ENCODE data around the gene AARSD1.
A peak's percentile ranks its signal among the peaks of the same experiment; 100 is the strongest.

Gene AARSD1

DNA sequence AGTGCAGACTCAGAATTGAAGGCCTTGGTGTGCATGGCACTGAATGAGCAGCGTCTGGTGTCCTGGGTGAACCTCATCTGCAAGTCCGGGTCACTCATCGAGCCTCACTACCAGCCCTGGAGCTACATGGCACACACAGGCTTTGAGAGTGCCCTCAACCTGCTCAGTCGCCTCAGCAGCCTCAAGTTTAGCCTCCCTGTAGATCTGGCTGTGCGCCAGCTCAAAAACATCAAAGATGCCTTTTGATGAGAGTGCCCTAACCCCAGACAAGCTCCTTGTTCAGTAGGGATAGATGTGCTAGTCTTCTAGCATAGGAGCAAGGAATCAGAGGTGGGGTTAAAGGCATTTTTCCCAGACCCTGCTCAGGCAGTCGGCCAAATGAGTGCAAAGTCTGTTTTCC lies 27.2 kb upstream of the AARSD1 start:
- Histone ChIP-seq H3K9me3 (ENCODE audit: insufficient read depth, low read length) (no peaks in the 10 kb centered on the region), H3K27me3 (ENCODE audit: insufficient read depth, insufficient read length) (no peaks in the 10 kb centered on the region), H3K36me3 (ENCODE audit: insufficient read depth, insufficient read length, low read length) (peaks cover 81% of the 10 kb centered on the region), H3K9ac (ENCODE audit: insufficient read length, low read depth) (no peak overlapping the region), H3K4me1 (ENCODE audit: insufficient read depth, insufficient read length) (no peaks in the 10 kb centered on the region), H3K4me3 (ENCODE audit: insufficient read length, low read depth) (no peak overlapping the region)
- no peak for DNase-seq (ENCODE audit: low read depth, low spot score)
- TF ChIP-seq ZNF274 (IDR thresholded peaks at IDR 0.05; ENCODE audit: low read depth, low read length) (no peak), YY1 (IDR thresholded peaks at IDR 0.05; ENCODE audit: insufficient read depth, insufficient read length) (no peak), SUZ12 (IDR thresholded peaks at IDR 0.05; ENCODE audit: extremely low read depth, insufficient read depth, insufficient read length) (no peak)

DNA sequence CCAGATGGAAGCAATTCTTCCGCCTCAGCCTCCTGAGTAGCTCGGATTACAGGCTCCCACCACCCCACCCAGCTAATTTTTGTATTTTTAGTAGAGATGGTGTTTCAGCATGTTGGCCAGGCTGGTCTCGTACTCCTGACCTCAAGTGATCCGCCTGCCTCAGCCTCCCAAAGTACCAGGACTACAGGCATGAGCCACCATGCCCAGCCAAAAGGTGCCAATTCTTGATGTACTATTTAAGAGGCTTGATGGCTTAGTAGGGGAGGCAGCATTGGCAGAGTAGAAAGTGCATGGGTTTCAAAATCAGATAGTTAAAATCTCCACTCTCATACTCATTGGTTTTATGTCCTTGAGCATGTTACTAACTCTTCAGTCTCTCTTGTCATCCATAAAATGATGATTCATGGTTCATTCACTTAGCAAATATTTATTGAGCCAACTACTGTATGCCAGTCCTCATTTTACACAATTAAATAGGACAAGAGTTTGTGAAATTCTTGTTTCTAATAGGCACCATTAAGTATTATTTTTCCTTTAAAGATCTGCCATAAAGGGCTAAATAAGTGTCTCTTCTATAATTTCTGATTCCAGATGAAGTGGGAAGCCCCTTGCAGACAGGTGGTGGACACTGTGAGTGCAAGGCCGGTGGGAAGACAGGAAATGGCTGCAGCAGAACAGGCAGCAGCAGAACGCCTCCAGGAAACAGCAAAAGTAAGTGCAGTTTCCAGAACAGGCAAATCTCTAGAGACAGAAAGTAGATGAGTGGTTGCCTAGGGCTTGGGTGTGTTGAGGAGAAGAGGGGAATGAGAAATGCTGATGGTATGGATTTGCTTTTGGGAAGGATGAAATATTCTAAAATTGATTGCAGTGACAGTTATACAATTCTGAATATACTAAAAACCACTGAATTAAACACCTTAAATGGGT lies 25.7 kb upstream of the AARSD1 start:
- TF ChIP-seq SUZ12 (IDR thresholded peaks at IDR 0.05; ENCODE audit: extremely low read depth, insufficient read depth, insufficient read length) (no peak), YY1 (IDR thresholded peaks at IDR 0.05; ENCODE audit: insufficient read depth, insufficient read length) (no peak), ZNF274 (IDR thresholded peaks at IDR 0.05; ENCODE audit: low read depth, low read length) (no peak)
- Histone ChIP-seq H3K36me3 (ENCODE audit: insufficient read depth, insufficient read length, low read length) (peaks cover 93% of the 10 kb centered on the region), H3K27me3 (ENCODE audit: insufficient read depth, insufficient read length) (no peaks in the 10 kb centered on the region), H3K4me1 (ENCODE audit: insufficient read depth, insufficient read length) (no peaks in the 10 kb centered on the region), H3K9ac (ENCODE audit: insufficient read length, low read depth) (no peak overlapping the region), H3K4me3 (ENCODE audit: insufficient read length, low read depth) (no peak overlapping the region), H3K9me3 (ENCODE audit: insufficient read depth, low read length) (no peaks in the 10 kb centered on the region)
- DNase-seq (ENCODE audit: low read depth, low spot score), result no peak

DNA sequence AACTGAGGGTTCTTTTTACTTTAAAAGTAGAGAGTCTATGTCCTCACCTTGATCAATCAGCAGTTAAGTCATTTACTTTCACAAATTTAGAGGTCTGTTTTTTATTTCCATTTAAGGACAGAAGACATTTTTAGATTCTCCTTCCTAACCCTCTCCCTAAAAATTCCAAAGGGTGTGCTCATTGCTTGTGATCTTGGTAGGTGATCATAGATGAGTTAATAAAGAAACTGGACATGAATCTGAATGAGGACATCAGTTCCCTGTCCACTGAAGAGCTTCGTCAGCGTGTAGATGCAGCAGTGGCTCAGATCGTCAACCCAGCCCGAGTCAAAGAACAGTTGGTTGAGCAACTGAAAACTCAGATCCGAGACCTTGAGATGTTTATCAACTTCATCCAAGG lies 24.9 kb upstream of the AARSD1 start:
- Histone ChIP-seq H3K27me3 (ENCODE audit: insufficient read depth, insufficient read length) (no peaks in the 10 kb centered on the region), H3K4me3 (ENCODE audit: insufficient read length, low read depth) (no peak overlapping the region), H3K4me1 (ENCODE audit: insufficient read depth, insufficient read length) (no peaks in the 10 kb centered on the region), H3K9ac (ENCODE audit: insufficient read length, low read depth) (no peak overlapping the region), H3K36me3 (ENCODE audit: insufficient read depth, insufficient read length, low read length) (peaks cover 93% of the 10 kb centered on the region), H3K9me3 (ENCODE audit: insufficient read depth, low read length) (no peaks in the 10 kb centered on the region)
- TF ChIP-seq SUZ12 (IDR thresholded peaks at IDR 0.05; ENCODE audit: extremely low read depth, insufficient read depth, insufficient read length) (no peak), ZNF274 (IDR thresholded peaks at IDR 0.05; ENCODE audit: low read depth, low read length) (no peak), YY1 (IDR thresholded peaks at IDR 0.05; ENCODE audit: insufficient read depth, insufficient read length) (no peak)
- no peak for DNase-seq (ENCODE audit: low read depth, low spot score)

DNA sequence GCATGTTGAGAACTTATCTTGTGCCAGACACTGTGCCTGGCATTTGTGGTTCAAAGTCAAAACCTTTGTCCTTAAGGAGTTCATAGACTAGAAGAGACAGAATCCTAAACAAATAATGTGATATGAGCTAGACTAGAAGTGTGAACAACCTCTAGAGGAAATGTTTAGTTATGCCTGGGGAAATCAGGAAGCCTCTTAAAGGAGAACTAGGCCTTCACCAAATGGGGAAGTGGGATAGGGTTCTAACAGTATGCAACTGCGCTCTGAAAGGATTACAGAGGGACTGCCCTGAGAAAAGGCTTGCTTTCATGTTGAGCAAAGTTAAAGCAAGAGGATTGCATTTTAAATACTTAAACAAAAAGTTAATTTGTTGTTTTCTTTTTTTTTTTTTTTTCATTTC lies 21.0 kb upstream of the AARSD1 start:
- H3K4me1 ChIP-seq (ENCODE audit: insufficient read depth, insufficient read length), result no peaks in the 10 kb centered on the region
- TF ChIP-seq ZNF274 (IDR thresholded peaks at IDR 0.05; ENCODE audit: low read depth, low read length), result no peak
- no peaks in the 10 kb centered on the region for H3K9me3 ChIP-seq (ENCODE audit: insufficient read depth, low read length)
- H3K9ac ChIP-seq (ENCODE audit: insufficient read length, low read depth), result no peak overlapping the region
- H3K36me3 ChIP-seq (ENCODE audit: insufficient read depth, insufficient read length, low read length), result peaks cover 70% of the 10 kb centered on the region
- H3K27me3 ChIP-seq (ENCODE audit: insufficient read depth, insufficient read length), result no peaks in the 10 kb centered on the region
- no peak overlapping the region for H3K4me3 ChIP-seq (ENCODE audit: insufficient read length, low read depth)
- DNase-seq (ENCODE audit: low read depth, low spot score), result no peak

DNA sequence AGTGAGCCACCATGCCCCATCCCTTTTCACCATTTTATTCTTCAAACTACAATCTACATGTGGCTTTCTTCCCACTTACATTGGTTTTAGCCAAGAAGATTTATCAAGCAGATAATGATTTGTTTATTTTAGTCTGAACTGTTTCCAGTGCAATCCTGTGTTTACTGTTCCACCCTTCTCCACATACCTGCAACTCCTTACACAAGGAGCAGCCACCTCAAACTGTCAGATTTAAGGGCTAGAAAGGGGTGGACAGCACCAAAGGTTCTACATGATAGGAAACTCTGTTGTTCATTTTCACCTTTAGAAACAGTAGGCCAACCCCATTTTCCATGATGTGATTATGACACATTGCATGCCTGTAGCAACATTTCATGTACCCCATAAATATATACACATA lies 18.0 kb upstream of the AARSD1 start:
- Histone ChIP-seq H3K9ac (ENCODE audit: insufficient read length, low read depth) (no peak overlapping the region), H3K9me3 (ENCODE audit: insufficient read depth, low read length) (no peaks in the 10 kb centered on the region), H3K36me3 (ENCODE audit: insufficient read depth, insufficient read length, low read length) (peaks cover 41% of the 10 kb centered on the region), H3K4me1 (ENCODE audit: insufficient read depth, insufficient read length) (peaks cover 2% of the 10 kb centered on the region), H3K4me3 (ENCODE audit: insufficient read length, low read depth) (no peak overlapping the region), H3K27me3 (ENCODE audit: insufficient read depth, insufficient read length) (no peaks in the 10 kb centered on the region)
- no peak for DNase-seq (ENCODE audit: low read depth, low spot score)
- no peak for TF ChIP-seq YY1 (IDR thresholded peaks at IDR 0.05; ENCODE audit: insufficient read depth, insufficient read length)
- TF ChIP-seq ZNF274 (IDR thresholded peaks at IDR 0.05; ENCODE audit: low read depth, low read length), result no peak
- no peak for TF ChIP-seq SUZ12 (IDR thresholded peaks at IDR 0.05; ENCODE audit: extremely low read depth, insufficient read depth, insufficient read length)

DNA sequence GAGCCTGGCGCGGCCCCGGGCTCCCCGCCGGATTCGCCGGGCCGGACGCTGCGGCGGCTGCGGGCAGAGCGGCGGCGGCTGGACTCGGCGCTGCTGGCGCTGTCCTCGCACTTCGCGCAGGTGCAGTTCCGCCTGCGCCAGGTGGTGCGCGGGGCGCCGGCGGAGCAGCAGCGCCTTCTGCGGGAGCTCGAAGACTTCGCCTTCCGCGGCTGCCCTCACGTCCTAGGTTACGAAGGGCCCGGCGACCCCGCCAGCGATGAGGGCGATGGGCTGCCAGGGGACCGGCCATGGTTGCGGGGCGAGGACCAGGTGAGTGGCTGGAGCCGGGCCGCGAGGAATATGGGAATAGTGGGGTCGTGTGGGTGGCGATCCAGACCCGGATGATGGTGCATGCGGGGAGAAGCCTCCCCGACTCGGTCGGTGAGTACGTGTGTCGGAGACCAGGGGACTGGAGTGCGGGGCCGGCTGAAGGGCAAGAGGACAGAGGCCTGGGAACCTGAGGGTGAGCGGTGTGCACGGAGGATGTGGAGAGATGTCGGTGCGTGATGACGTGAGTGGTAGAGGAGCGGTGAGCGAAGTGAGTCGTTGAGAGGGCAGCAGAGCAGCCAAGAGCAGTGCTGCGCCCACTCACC lies 16.6 kb upstream of the AARSD1 start:
- TF ChIP-seq YY1 (IDR thresholded peaks at IDR 0.05; ENCODE audit: insufficient read depth, insufficient read length), result no peak
- no peak for TF ChIP-seq SUZ12 (IDR thresholded peaks at IDR 0.05; ENCODE audit: extremely low read depth, insufficient read depth, insufficient read length)
- TF ChIP-seq ZNF274 (IDR thresholded peaks at IDR 0.05; ENCODE audit: low read depth, low read length), result no peak
- Histone ChIP-seq H3K9ac (ENCODE audit: insufficient read length, low read depth) (peak overlapping the region; percentile 95), H3K4me3 (ENCODE audit: insufficient read length, low read depth) (peak overlapping the region; percentile 83), H3K4me1 (ENCODE audit: insufficient read depth, insufficient read length) (peaks cover 3% of the 10 kb centered on the region), H3K9me3 (ENCODE audit: insufficient read depth, low read length) (no peaks in the 10 kb centered on the region), H3K36me3 (ENCODE audit: insufficient read depth, insufficient read length, low read length) (peaks cover 29% of the 10 kb centered on the region), H3K27me3 (ENCODE audit: insufficient read depth, insufficient read length) (no peaks in the 10 kb centered on the region)
- DNase-seq (ENCODE audit: low read depth, low spot score), result no peak

DNA sequence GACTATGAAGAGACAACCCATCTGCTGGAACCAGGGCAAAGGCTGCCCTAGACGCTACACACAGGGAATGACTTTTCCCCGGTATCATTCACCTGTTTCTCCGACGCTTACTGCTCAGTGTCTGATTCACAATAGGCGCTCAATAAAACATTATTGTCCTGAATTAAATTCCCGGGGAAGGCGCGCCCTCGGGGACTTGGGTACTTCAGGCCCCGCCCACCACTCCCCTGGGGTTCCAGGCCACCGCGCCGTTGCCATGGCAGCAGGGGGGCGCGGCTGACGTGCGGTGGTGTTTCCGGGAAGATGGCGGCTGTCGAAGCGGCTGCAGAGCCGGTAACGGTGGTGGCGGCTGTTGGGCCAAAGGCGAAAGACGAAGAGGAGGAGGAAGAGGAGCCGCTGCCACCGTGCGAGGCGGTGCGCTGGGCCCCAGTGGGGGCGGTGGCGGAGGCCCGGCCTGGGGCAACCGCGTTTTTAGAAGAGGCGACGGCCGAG lies 16.1 kb upstream of the AARSD1 start, which contains the start of gene RUNDC1:
TSS of gene RUNDC1 (plus strand) at position 292 of the 492 bp plus-strand sequence. CDS start at position 304, 12 bp downstream.
- peaks cover 25% of the 10 kb centered on the region for H3K36me3 ChIP-seq (ENCODE audit: insufficient read depth, insufficient read length, low read length)
- no peaks in the 10 kb centered on the region for H3K9me3 ChIP-seq (ENCODE audit: insufficient read depth, low read length)
- H3K27me3 ChIP-seq (ENCODE audit: insufficient read depth, insufficient read length), result no peaks in the 10 kb centered on the region
- peak within 1 kb of the TSS; percentile 83 for H3K4me3 ChIP-seq (ENCODE audit: insufficient read length, low read depth)
- TF ChIP-seq YY1 (IDR thresholded peaks at IDR 0.05; ENCODE audit: insufficient read depth, insufficient read length), result peak; percentile 80
- TF ChIP-seq ZNF274 (IDR thresholded peaks at IDR 0.05; ENCODE audit: low read depth, low read length), result no peak
- no peak for TF ChIP-seq SUZ12 (IDR thresholded peaks at IDR 0.05; ENCODE audit: extremely low read depth, insufficient read depth, insufficient read length)
- peak within 1 kb of the TSS; percentile 95 for H3K9ac ChIP-seq (ENCODE audit: insufficient read length, low read depth)
- DNase-seq (ENCODE audit: low read depth, low spot score), result no peak
- H3K4me1 ChIP-seq (ENCODE audit: insufficient read depth, insufficient read length), result peaks cover 4% of the 10 kb centered on the region

Data from NT2/D1 (cell line).